Measurements from ENCODE around the gene HYPK.

HYPK gene

DNA sequence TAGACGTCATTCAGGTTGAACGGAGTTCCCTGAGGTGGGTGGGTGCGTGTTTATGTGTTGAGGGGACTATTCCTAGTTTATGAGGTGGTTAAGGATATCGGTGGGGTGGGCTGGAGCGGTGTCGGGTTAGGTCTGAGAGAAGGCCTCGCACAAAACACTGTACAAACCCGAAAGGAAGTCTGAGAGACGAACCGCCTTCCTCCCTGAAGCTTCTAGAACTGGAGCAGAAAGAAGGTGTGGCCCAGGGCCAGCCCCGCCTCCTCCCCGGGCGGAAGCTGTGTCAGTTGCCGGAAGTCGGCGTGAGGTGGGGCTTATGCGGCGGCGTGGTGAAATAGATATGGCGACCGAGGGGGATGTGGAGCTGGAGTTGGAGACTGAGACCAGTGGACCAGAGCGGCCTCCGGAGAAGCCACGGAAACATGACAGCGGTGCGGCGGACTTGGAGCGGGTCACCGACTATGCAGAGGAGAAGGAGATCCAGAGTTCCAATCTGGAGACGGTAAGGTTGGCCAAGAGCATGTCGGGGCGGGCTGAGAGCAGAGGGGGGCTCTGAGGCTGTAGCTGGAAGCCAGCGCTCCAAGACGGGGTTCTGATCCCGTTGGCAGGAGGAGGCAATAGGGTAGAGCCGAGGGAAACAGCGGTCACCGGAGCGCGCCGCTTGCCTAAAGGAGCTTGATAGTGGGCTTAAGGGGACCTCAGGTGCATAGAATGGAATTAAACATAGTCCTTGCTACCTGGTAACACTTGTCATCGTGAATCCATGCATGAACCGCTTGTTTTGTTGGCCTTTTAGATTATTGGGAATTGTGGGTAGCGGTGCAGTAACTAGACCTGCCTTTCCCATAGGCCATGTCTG is at the start of gene HYPK:
TSS of gene HYPK (plus strand) at position 314 of the 856 bp plus-strand sequence. CDS start at position 338, 24 bp downstream.
- TF ChIP-seq, protein P1, sequence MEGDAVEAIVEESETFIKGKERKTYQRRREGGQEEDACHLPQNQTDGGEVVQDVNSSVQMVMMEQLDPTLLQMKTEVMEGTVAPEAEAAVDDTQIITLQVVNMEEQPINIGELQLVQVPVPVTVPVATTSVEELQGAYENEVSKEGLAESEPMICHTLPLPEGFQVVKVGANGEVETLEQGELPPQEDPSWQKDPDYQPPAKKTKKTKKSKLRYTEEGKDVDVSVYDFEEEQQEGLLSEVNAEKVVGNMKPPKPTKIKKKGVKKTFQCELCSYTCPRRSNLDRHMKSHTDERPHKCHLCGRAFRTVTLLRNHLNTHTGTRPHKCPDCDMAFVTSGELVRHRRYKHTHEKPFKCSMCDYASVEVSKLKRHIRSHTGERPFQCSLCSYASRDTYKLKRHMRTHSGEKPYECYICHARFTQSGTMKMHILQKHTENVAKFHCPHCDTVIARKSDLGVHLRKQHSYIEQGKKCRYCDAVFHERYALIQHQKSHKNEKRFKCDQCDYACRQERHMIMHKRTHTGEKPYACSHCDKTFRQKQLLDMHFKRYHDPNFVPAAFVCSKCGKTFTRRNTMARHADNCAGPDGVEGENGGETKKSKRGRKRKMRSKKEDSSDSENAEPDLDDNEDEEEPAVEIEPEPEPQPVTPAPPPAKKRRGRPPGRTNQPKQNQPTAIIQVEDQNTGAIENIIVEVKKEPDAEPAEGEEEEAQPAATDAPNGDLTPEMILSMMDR (conservative IDR thresholded peaks at IDR 0.05): no peak
- no peak for TF ChIP-seq ZFX (IDR thresholded peaks at IDR 0.05)
- peak within 1 kb of the TSS; percentile 84 for H3K27ac ChIP-seq

DNA sequence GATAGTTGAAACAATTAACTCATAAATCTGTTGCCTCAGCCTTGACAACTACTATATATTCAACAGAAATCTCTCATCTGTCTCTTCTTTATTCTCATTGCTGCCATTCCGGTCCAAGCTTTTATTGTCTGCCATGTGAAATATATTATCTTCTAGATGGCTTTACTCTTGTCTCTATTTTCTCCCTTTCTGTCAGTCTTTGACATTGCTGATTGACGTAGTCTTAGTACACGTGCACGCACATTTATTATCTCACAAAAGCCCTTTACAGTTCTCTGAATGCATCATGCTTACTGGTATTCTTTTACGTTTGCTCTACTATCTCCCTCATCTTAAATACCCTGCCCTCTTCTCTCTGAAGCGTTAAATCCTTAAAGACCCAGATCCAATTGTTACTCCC is 48.5 kb upstream of the HYPK start:
- TF ChIP-seq ZFX (IDR thresholded peaks at IDR 0.05): no peak
- TF ChIP-seq, protein P1 (conservative IDR thresholded peaks at IDR 0.05): no peak

DNA sequence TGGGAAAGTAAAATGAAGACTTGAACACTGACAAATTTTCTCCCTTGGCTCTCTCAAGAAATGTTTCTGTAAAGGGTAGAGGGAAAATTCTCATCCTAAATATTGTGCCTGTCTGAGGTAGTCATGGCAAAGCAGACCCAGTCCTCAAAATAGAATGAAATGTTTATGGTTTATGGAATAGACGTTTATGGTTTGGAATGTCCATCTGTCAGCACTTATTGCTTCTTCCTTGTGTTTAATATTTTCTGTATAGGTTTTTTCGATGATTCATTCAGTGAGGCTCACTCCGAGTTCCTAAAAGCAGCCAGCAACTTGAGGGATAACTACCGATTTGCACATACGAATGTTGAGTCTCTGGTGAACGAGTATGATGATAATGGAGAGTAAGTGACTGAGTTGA is 37.6 kb upstream of the HYPK start:
- TF ChIP-seq, protein P1 (conservative IDR thresholded peaks at IDR 0.05): no peak
- TF ChIP-seq ZFX (IDR thresholded peaks at IDR 0.05): no peak
- no peak overlapping the region for H3K27ac ChIP-seq

More for the DNA sequence above, 48.5 kb upstream of the HYPK start:
- H3K27ac ChIP-seq: no peak overlapping the region

DNA sequence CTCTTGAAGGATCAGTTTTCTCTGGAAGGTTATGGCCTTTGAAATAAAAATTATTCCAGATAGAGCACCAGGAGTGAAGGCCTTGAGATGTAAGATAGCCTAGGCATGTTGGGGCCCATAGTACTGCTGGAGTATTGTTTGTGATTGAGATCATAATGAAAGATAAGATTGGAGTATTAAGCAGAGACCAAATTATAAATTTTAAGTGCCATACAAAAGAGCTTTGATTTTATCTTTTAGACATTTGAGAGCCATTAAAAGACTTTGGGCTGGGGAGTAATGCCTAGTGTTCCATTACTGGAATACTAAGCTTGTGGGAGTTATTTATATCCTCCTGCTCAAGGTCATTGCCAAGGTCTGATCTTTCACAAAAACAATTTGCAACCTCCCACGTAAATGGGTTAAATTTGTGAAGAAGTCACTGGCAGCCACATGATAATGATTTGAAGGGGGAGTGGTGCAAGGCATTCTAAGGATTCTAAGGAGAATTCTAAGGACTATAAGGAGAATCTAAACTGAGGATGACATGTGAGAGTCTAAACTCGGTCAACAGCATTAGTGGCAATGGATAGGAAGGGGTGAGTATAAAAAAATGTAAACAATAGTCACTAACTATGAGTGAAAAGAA is 36.5 kb upstream of the HYPK start:
- no peak overlapping the region for H3K27ac ChIP-seq
- TF ChIP-seq, protein P1 (conservative IDR thresholded peaks at IDR 0.05): no peak

DNA sequence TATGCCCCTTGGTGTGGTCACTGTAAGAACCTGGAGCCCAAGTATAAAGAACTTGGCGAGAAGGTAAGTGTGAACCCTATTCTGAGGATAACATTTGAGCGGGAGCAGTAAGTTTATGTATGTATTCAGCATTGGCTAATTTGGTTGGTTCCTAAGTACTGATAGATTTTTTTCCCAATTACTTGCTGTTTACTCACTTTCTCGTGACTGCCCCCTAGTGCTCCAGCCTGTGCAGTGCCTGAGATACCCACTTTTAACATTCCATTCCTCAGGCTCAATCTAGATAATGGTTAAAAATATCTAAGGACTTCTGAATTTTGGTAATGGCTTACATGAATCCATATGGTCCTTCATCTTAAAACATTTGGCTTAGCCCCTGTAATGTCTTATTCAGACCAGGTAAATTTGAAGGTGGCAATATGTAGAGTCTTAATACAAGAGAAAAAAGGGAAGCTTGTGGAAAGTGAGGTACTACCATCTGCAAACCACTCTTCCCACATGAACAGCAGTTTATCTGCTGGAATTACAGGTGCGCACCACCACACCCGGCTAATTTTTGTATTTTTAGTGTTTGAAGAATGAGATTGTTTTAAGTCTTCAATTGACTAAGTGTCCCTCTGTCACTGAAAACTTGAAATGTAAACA is 30.7 kb upstream of the HYPK start:
- H3K27ac ChIP-seq: no peak overlapping the region

GRCh38 chr15:43771816-43772215 is 28.6 kb upstream of the HYPK start:
- TF ChIP-seq, protein P1 (conservative IDR thresholded peaks at IDR 0.05): no peak
- no peak for TF ChIP-seq ZFX (IDR thresholded peaks at IDR 0.05)
- no peak overlapping the region for H3K27ac ChIP-seq

More for the DNA sequence above, 30.7 kb upstream of the HYPK start:
- TF ChIP-seq ZFX (IDR thresholded peaks at IDR 0.05): no peak
- TF ChIP-seq, protein P1 (conservative IDR thresholded peaks at IDR 0.05): peak; percentile 96

DNA sequence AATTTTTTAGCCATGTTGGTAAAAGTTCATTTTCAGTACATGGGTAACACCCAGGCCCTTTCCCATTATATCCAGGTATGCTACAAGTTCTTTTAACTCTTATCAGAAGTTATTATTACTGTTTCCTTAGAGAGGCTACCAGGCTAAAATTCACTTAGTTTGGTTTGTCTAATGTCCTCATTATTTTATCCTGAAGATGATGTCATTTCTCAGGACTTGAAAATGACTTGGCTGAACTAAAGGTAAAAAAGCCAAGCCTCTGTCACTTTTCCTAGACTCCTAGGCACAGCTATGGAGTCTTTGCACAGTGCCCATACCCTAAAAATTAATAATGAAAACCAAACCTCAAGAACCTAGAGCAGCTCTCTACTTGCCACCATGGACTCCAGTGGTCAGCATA is 27.8 kb upstream of the HYPK start:
- TF ChIP-seq, protein P1 (conservative IDR thresholded peaks at IDR 0.05): no peak
- no peak for TF ChIP-seq ZFX (IDR thresholded peaks at IDR 0.05)

More for the DNA sequence above, 27.8 kb upstream of the HYPK start:
- H3K27ac ChIP-seq: no peak overlapping the region
